Stimulated activated CD4-positive, alpha-beta T cell treated with anti-CD3 and anti-CD28 coated beads, Interleukin-4, amount 100 ng/mL, for 24 hours (primary cell): ENCODE measurements around the gene CCL4L2.
"Not testable (repeated sequence)": the region's sequence is repeated elsewhere in the genome, so short reads cannot be mapped to it uniquely, and the experiment has no call there.

Experiments
- DNase-seq: peaks from one replicate; pipeline ENCODE4 v3.0.0-alpha.2; 2020

The CCL4L2 gene

DNA sequence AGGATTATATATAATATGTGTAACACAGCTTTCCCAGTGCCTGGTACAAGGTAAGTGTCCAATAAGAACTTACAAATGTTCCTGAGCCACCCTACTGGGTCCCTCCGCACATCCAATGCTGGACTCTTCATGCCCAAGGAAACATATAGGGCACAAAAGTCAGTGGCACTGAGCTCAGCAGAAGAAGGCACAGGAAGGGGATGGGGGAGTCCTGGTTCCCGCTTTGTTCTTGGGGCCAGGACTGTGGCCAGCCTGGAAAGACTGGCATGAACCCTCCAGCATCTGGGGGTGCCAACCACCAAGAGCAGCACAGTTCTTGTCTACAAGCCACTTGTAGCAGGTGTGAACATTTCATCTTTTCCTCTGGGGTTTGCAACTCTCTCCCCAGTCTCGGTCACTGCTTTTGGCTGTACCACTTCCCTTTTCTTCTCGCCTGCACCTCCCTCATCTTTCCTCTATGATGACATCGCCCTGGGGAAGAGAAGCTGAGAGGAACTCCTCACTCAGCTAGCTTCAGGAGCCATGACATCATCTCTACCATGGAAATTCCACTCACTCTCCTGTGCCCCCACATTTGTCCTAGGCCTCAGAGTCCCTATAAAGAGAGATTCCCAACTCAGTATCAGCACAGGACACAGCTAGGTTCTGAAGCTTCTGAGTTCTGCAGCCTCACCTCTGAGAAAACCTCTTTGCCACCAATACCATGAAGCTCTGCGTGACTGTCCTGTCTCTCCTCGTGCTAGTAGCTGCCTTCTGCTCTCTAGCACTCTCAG lies at the start of gene CCL4L2:
Gene CCL4L2, plus strand, starts transcription at position 625 of the 773 bp plus-strand sequence.
- DNase-seq: not testable (repeated sequence)

DNA sequence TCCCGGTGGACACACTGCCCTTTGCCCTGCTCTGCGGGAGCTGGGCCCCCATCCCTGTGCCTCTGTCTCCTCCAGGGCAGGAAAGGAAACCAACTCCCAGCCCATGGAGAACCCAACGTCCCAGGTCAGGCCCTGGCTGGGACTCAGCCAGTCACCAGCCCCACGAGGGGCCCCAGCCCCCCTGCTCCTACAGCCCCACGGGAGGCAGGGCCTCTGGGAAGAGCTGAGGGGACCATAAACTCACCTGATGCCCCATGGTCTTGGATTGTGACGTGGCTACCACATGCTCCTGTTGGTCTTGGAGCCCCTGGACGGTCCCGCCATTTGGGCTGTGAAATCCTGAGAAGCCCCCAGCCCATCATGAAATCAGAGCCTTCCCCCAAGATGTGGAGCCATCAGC lies 42.0 kb upstream of the CCL4L2 start:
- not testable (repeated sequence) for DNase-seq

DNA sequence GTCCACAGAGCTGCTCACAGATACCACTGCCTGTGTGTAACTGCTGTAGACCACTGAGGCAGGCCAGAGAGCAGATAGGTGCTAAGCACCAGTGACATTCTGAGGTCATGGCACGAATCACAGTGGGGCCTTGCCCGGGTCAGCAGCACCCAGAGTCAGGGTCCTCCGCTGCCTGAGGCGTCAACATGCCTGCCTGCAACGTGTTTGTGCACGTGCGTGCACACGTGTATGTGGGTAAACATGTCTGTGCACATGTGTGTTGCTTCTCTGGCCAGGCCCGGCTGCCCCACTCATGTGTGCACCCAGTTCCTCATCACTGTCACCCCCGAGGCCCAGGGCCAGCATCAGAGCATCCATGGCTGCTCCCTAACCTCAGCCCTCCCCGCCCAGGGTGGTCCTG lies 34.3 kb upstream of the CCL4L2 start, which contains the start of gene TBC1D3B:
Gene TBC1D3B, minus strand, starts transcription at position 101 of the 400 bp plus-strand sequence. CDS start 1,586 bp downstream, outside the sequence.
- DNase-seq: not testable (repeated sequence)

DNA sequence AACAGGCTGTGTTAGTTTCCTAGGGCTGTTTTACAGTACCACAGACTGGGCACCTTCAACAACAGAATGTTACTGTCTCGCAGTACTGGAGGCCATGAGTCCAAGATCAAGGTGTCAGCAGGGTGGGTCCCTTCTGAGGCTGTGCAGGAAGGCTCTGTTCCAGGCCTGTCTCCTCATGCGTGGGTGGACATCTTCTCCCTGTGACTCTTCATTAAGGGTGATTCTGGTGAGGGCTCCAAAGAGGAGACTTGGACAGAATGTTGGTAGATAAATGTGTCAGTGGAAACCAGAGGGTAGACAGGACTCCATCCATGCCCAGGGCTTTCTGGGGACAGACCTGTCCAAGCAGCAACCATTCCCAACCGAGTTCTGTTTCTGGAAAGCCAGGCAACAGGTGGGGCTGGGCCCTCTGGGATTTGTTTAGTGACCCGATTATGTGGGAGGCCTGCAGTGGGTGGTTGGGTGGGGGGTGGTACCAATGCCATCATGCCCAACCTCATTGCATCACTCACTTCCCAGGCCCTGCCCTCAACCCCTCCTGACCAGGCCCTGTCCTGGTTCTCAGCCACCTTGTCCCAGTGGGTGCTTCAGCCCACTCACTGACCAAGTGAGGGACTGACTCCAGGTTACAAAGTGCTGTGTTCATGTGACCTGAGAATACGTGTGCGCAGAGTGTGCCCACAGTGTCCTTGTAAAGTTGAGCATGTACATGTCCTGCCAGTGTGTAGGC lies 29.3 kb upstream of the CCL4L2 start:
- DNase-seq: not testable (repeated sequence)

DNA sequence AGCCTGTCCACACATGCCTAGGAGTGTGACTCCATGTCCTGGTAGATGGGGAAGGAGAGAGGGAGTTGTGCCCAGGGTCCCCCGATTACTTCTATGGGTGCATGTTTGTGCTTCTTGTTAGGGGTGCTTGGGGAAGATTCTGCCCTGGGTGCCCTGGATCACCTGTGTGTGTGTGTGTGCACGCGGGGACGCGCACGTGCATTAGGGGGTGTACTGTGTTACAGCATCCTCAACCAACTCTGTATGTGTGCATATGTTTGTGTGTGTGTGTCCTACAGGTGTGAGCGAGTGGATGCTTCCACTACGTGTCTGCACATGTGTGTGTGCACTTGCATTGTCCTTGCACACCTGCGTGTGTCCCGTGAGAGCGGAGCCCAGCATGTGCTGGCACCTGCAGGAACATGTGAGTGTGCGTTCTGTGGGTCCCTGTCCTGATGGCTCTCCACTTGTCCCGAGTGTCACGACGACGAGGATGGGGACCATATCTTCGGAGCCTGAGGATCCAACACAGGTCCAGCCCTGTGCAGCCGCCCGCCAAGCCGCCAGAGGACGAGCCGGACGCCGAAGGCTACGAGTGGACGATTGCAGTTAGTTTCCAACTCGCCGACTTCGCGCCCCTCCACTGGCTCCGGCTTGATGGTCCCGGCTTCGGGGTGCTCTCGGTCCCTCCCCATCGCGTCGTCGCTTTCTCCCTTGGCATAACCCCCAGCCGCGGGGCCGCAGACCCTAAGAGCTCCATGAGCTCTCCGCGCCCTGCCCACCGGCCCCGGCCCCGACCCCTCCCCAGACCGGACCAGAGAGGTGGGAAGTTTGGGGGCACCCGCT lies 28.5 kb upstream of the CCL4L2 start:
- DNase-seq: peak; percentile 21

DNA sequence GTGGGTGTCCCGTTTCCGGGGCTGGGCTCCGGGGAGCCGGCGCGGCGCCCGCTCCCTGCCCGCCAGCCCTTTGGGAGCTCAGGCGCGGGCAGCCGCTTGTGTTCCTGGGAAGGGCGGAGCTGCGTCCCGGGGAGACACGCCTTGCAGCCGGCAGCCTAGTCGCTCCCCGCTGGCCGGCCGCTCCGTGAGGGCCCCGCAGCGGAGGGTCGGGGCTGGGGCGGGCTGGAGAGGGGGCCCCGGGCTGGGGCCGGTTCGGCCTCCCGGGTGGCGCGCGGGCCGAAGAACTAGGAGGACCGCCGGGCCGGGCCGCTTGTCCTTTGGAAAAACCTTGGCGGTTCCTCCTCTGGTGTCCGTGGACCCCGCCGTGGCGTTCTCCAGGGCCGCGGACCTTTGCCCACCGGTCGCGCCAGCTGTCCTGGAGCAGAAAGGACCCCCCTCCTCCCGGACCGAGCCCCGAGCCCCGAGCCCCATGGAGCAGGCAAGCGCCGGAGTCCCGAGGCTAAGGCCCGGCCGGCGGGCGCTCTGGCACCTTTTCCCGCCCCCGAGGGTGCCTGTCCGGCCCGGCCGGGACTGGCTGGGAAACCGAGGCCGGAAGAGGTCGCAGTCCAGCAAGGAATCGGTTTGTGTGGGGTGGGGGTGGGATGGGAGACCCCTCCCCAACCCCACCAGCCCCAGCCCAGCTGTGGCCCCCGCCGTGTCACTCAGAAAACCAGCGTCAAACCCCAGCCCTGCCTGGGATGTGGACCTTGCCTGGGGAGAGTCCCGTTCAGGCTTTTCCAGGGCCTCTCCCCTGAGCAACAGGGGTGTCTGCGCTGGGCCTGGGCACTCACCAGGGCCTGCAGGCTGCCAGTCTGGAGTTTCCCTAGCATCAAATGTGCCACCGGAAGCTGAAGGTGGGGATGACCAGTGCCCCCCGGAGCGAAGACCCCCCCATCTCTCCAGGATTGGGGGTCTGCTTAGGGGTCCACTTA lies 27.6 kb upstream of the CCL4L2 start:
- peak; percentile 11 for DNase-seq

DNA sequence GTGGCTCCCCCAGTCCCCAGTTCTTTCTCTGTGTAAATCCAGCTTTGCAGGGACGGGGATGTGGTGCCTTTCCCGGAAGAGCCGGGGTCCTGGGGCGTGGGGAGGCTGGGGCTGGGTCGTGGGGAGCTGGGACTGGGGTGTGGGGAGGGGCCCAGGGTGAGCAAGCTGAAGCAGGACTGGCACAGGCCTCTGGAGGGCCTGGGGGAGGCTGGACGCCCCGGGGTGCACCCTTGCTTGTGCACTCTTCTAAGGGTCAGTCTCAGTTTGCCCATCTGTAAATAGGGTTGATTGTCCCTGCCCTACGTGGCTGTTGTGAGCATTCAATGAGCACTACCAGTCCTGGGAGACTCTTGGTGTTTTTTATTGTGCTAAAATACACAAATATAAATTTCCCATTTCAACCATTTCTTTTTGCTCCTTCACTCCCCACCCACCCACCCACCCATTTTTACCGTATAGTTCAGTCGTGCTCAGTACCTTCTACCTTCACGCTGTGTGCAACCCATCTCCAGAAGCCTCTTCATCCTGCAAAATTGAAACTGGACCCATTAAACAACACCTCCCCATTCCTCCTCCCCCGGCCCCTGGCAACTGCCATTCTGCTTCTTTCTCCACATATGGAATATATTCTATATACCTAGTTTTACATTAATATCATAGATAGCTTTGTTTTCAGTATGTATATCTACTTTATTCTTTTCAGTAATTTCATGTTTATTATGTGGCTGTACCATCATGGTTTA lies 26.7 kb upstream of the CCL4L2 start:
- DNase-seq: no peak

DNA sequence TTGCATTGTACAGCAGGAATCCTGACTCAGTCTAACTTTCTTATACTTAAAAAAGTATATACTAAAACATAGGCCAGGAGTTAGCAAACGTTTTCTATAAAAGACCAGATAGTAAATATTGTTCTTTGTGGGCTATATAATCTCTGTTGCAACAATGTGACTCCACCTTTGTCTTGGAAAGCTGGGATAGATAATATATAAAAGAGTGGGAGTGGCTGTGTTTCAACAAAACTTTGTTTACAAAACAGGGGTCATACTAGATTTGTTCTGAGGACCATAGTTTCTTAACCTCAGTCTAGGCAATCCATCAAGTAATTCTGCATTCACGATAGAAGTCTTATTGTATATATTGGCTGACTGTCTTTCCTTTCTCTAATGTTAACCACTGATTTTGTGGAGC lies 25.4 kb upstream of the CCL4L2 start:
- no peak for DNase-seq

DNA sequence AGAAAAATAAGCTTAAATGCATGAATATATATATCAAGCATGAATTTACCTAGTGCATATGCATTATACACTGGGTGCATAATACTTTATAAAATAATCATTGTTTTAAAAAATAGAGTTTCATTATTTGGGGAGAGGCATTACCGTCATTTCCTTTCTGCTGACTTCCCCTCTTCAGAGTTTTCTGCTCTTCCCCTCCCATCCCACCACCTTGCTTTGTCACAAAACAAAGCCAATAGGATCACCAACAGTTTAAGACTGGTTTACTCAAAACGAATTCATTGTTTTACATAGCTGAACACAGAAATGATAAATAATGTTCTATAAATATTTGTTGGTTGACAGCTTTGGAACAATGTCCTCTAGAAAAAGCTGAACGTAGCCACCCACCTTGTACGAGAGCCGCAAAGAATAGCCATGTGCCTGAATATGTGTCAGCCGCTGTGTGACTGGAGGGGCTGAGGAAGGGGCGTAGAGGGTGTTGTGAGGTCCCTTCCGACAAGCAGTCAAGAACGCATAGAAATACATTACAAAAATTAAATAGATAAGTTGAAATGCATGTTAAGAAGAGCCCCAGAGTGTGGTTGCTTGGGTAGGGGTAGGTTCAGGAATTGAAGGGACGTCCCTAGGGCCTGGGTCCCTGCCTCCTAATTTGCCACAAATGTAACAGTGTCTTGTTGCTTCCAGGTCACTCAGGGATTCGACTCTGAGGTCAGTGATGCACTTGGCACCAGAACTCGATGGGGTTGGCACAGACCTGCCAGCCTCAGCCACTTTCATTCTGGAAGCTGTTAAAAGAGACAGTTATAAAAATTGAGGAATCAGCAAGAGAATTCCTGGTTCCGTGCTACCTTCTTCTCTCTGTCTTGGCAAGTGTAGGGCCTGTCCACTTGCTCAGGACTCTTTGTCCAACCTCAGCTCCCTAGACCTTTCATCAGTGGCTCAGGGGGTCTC lies 23.8 kb upstream of the CCL4L2 start:
- not testable (repeated sequence) for DNase-seq

DNA sequence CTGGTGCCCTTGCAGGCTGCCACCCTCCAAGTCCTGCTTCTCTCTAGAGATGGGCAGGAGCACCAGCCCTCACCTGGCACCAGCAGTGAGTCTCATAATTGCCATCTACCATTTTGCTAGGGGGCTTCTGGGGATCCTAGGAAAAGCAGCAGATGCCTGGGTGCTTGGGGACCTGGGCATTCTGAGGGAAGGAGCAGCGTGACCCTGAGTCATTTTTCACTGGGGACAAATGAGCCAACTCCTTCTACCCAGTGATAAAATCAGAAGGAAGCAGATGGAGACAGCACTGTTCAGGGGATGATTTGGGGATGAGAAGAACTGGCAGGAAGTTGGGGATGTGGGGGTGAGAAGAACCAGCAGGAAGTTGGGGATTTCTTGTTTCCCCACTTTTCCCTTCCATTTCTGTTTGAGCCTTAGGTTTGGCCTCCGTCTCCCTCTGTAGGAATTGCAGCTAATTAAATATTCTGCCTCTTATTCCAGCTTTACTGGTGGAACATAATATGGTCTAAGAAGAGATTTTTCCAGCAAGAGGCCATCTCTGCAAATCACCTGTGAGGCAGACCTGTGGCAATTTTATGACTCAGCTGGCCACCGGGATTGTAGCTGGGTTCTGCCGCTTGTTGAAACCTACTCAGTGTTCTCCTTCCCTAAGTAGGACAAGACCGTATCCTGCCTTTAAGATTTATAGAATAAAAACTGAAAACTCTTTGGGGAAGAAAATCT lies 22.8 kb upstream of the CCL4L2 start:
- not testable (repeated sequence) for DNase-seq

DNA sequence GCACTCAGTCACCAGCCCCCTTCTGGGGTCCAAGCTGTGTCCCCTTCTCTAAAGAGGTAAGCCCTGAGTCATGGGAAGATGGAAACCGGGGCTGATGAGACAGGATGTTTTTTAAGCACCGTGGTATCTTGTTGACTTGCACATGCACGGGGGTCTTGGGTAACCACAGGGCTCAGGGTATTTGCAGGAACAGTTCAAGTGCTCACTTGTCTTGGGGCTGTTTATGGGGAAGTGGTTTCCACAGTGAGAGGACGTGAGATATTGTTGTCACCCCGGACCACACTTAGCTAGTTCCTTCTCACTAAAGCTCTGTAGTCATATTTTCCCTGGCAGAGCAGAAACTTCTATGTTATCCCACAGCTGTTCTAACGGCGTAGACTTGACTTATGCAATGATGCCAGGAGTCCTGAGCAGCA lies 22.0 kb upstream of the CCL4L2 start:
- DNase-seq: peak; percentile 37

DNA sequence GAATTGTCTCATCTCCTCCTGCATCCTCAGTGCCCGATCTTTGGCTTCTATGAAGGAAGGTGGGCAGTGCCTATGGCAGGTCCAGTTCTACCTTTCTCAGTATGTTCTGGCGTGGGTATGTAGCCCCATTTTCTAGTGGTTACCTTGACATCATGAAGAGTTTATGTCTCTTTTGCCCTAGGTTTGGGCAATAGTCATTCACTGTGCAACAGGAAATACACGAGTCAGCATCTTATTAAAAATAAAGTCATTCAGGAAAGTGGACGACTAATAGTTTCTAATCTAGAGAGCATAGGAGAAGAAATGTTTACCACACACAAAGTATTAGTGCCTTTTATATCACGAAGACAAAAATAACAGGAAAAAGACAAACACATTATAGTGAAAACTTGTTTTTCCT lies 20.9 kb upstream of the CCL4L2 start:
- not testable (repeated sequence) for DNase-seq

DNA sequence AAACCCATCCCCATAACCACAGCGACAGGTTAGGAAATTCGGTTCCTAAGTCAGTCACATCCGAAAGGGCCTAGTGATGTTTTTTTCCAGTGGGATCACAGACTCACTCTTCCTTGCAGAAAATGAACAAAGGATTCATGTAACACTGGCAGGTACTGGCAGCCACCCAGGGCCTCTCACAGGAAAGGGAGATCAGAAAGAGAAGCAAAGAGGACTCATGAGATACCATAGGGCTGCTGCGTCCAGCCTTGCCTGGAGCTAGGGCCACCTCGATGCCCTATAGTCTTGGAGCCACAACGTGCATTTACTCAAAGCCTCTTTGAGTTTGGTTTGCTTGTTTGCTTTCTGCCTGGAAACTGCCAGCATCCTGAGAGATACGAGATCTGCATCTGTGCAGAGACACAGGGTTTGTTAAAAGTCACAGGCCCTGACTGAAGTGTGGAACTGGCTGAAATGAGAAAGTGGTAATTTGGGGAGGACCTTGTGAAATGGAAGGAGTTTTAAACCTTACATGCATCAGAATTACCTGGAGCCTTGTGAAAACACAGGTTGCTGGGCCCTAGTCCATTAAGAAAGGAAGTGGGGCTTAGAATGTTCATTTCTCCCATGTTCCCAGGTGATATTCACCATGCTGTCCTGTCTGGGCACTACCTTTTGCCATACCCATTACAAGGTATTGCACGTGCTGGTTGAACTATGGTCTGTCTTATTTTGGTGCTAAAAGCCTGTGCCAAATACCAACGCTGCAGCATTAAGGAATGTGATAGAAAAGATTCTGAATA lies 20.1 kb upstream of the CCL4L2 start:
- not testable (repeated sequence) for DNase-seq

DNA sequence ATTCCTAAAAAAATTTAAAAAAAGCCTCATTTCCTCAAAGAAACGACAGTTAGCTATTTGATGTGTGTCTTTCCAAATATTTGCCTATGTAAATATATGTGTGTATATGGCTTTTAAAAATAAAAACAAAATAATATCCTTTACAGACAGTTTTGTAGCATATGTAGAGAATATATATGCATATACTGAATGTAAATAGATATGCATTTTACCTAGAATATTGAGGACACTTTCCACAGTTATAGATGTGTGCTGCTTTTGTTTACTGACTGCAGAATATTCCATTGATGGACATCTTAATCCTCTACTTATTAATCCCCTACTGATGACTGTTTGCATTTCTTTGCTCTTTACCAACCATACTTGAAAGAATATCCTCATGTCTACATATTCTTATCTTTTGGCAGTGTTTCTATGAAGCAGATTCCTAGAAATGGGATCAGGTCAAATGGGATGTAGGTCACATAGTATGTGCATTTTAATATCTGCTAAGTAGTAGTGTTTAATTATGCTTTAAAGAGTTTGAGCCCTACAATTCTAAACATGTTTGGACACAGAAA lies 17.6 kb upstream of the CCL4L2 start:
- no peak for DNase-seq

DNA sequence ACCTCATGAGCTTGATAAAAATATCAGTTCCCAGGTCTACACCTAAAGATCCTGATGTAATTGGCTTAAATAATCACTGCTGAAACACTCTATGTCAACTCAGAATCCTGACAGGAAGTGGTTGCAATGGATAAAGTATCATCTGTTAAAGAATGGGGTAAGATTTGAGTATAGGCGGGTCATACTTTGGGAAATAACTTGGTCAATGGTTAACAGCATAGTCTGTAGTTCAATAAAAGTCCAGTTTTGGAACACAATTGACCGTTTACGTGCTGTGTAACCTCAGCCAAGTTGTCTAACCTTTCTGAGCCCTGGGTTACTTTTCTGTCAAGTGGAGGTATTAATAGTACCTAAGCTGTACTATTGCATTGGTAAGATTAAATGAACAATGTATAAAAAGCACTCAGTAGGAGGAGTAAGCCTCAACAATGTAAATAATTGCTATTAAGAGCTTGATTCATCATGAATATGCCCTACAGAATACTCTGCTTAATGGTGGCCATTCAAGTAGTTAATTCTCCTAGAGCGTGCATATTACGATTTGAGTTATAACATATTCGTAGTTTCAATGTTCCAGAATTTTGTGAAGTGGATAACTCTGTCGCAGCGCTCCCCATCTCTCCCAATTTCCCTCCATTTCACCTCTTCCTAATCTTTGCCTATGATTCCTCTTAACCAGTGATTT lies 16.6 kb upstream of the CCL4L2 start:
- DNase-seq: not testable (repeated sequence)

DNA sequence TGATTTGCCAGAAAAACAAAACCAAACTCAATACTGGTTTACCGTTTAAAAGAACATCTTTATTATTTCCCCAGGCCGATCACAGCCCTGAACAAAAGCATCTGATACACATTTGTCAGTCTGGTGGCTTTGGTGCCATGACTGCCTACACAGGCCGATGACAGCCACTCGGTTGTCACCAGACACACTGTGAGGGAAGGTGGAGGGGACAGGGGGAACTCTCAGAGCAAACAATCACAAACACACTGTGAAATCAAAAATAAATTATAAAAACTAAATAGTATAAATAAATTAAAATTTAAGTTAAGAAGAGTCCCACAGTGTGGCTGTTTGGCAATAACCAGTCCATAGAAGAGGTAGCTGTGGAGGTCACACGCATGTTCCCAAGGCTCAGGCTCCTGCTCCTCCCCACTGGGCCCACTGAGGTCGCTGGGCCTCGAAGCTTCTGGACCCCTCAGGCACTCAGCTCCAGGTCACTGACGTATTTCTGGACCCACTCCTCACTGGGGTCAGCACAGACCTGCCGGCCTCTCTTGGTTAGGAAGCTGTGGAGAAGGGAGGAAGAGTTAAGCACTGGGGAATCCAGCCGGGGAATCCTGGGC lies 15.9 kb upstream of the CCL4L2 start:
- DNase-seq: not testable (repeated sequence)
